Liver (tissue), 3 donors: ENCODE data around the gene MRPL37.

Source experiments
- CTCF ChIP-seq: fragments of 150-350 bp; IDR thresholded peaks from 2 replicates; pipeline ENCODE4 v1.5.1; 2017; ENCODE audit warnings: improper control_type of control experiment, low read depth, low read length; ENCODE audit not compliant: missing input control
- EGR1 ChIP-seq, 2 donors: IDR thresholded peaks; 2 replicates each; pipeline ENCODE4 v1.6.1; 2016 to 2018; ENCODE audit warnings: antibody characterized with exemption in 2 of 2, low read depth in 2 of 2
- GABPA ChIP-seq, 2 donors: IDR thresholded peaks in 1 of 2; conservative IDR thresholded peaks in 1 of 2; 2 replicates each; pipeline ENCODE4 v1.6.1; 2016; ENCODE audit warnings: antibody characterized with exemption in 2 of 2, mild to moderate bottlenecking in 1 of 2, moderate library complexity in 1 of 2
- JUND ChIP-seq, 2 donors: IDR thresholded peaks; 2 replicates each; pipeline ENCODE4 v1.6.1; 2016; ENCODE audit warnings: antibody characterized with exemption in 2 of 2
- RAD21 ChIP-seq, 2 donors: IDR thresholded peaks; 2 replicates each; pipeline ENCODE4 v1.6.1; 2016; ENCODE audit warnings: antibody characterized with exemption in 2 of 2, mild to moderate bottlenecking in 2 of 2
- SP1 ChIP-seq: IDR thresholded peaks from 2 replicates; pipeline ENCODE4 v1.6.1; 2018; ENCODE audit warnings: antibody characterized with exemption, mild to moderate bottlenecking
- TAF1 ChIP-seq: conservative IDR thresholded peaks from 2 replicates; pipeline ENCODE4 v1.6.1; 2016; ENCODE audit warnings: antibody characterized with exemption, mild to moderate bottlenecking
- YY1 ChIP-seq: IDR thresholded peaks from 2 replicates; pipeline ENCODE4 v1.6.1; 2016; ENCODE audit warnings: antibody characterized with exemption, mild to moderate bottlenecking
- TF ChIP-seq, protein P1 (sequence below): IDR thresholded peaks from 2 replicates; pipeline ENCODE4 v1.6.1; 2016; ENCODE audit warnings: antibody characterized with exemption
- donor health status: healthy.
- donor health status: healthy.

DNA sequence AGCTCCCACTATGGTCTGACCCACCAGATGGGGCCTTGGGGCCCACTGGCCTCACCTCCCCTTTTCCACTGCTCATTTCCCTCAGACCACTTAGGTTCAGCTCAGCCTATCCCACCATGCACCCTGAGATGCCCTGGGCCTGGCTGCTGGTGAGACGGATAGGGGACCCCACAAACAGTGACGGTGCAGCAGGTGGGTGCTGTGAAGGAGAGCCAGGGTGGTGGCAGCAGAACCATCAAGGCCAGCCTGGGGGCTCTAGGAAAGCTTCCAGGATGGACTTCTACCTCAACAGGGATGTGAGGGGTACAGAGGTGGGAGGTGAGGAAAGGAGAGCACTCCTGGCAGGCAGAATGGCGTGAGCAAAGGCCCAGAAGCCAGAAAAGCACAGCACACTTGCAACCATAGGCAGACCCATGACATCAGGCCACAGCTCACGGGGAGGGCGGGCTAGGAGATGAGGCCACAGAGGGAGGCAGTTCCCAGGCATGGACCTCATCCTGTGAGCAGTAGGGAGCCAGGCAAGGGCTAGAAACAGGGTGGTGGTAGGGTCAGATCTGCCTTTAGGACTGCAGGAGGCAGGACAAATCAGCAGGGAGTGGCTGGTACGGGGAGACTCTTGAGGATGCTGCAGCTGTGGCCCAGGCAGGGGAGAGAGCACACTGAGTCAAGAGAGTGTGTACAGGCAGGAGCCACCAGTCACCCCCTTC lies 23.2 kb upstream of the MRPL37 start:
- TF ChIP-seq CTCF (no peak), JUND (IDR thresholded peaks at IDR 0.05) (no peak), SP1 (no peak), EGR1 (IDR thresholded peaks at IDR 0.05; ENCODE audit: low read depth in 2 of 2) (no peak), GABPA (IDR thresholded peaks at IDR 0.05 in 1 of 2, conservative IDR thresholded peaks at IDR 0.05 in 1 of 2) (no peak), TAF1 (no peak), RAD21 (IDR thresholded peaks at IDR 0.05) (no peak), YY1 (no peak)
- TF ChIP-seq, protein P1, sequence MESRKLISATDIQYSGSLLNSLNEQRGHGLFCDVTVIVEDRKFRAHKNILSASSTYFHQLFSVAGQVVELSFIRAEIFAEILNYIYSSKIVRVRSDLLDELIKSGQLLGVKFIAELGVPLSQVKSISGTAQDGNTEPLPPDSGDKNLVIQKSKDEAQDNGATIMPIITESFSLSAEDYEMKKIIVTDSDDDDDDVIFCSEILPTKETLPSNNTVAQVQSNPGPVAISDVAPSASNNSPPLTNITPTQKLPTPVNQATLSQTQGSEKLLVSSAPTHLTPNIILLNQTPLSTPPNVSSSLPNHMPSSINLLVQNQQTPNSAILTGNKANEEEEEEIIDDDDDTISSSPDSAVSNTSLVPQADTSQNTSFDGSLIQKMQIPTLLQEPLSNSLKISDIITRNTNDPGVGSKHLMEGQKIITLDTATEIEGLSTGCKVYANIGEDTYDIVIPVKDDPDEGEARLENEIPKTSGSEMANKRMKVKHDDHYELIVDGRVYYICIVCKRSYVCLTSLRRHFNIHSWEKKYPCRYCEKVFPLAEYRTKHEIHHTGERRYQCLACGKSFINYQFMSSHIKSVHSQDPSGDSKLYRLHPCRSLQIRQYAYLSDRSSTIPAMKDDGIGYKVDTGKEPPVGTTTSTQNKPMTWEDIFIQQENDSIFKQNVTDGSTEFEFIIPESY, result no peak
